NCI-H2196 treated with DMSO at 0.1 percent for 48 hours (cell line): ENCODE results near the gene ADARB2.

Source experiments
- DNase-seq: peaks from one replicate; lab custom pipeline; 2025; ENCODE audit not compliant: unreplicated experiment; lab: John Stamatoyannopoulos, UW

ADARB2 gene

GRCh38 chr10:1598393-1599153 lies 138.8 kb downstream of the ADARB2 start:
- no peak for DNase-seq

- DNase-seq, result no peak
Observed at GRCh38 chr10:1597370-1598146, 139.8 kb downstream of the ADARB2 start.

- DNase-seq, result no peak
Observed at GRCh38 chr10:1596482-1597099, 140.7 kb downstream of the ADARB2 start.

GRCh38 chr10:1595726-1596125 lies 141.6 kb downstream of the ADARB2 start:
- no peak for DNase-seq

- DNase-seq, result no peak
Observed at GRCh38 chr10:1595242-1595600, 142.1 kb downstream of the ADARB2 start.

GRCh38 chr10:1594372-1595241 lies 142.7 kb downstream of the ADARB2 start:
- DNase-seq, result no peak

- DNase-seq, result no peak
Observed at GRCh38 chr10:1591742-1592141, 145.6 kb downstream of the ADARB2 start.

- DNase-seq, result no peak
Observed at GRCh38 chr10:1591045-1591444, 146.3 kb downstream of the ADARB2 start.

GRCh38 chr10:1589257-1589656 lies 148.1 kb downstream of the ADARB2 start:
- no peak for DNase-seq

- no peak for DNase-seq
Observed at GRCh38 chr10:1582739-1583138, 154.6 kb downstream of the ADARB2 start.

- no peak for DNase-seq
Observed at GRCh38 chr10:1581189-1581588, 156.1 kb downstream of the ADARB2 start.

GRCh38 chr10:1579671-1580070 lies 157.7 kb downstream of the ADARB2 start:
- no peak for DNase-seq

- DNase-seq, result no peak
Observed at GRCh38 chr10:1579141-1579491, 158.2 kb downstream of the ADARB2 start.

- no peak for DNase-seq
Observed at GRCh38 chr10:1578392-1579140, 158.8 kb downstream of the ADARB2 start.

- DNase-seq, result no peak
Observed at GRCh38 chr10:1577945-1578344, 159.4 kb downstream of the ADARB2 start.

GRCh38 chr10:1577373-1577770 lies 160.0 kb downstream of the ADARB2 start:
- no peak for DNase-seq

- no peak for DNase-seq
Observed at GRCh38 chr10:1576467-1577372, 160.6 kb downstream of the ADARB2 start.

GRCh38 chr10:1575481-1576244 lies 161.7 kb downstream of the ADARB2 start:
- no peak for DNase-seq

- DNase-seq, result no peak
Observed at GRCh38 chr10:1574719-1575118, 162.6 kb downstream of the ADARB2 start.
